GM12864 (cell line): ENCODE data around the gene NTRK3.

Experiments used
- DNase-seq: peaks from one replicate; pipeline ENCODE4 v3.0.0-alpha.2; 2011; ENCODE audit warnings: low read depth
- H3K4me3 ChIP-seq: 2 replicates; pipeline ENCODE4 v1.5.1; 2011; ENCODE audit warnings: mild to moderate bottlenecking, low read depth, low read length, control low read depth
- TF ChIP-seq, protein P1 (sequence below): IDR thresholded peaks from 2 replicates; pipeline ENCODE4 v1.5.1; 2011; ENCODE audit warnings: low read depth, mild to moderate bottlenecking, moderate library complexity, low read length, control low read depth, inconsistent platforms; ENCODE audit errors: missing control alignments

The NTRK3 gene

GRCh38 chr15:88233921-88234320 is 22.6 kb downstream of the NTRK3 start:
- TF ChIP-seq, protein P1, sequence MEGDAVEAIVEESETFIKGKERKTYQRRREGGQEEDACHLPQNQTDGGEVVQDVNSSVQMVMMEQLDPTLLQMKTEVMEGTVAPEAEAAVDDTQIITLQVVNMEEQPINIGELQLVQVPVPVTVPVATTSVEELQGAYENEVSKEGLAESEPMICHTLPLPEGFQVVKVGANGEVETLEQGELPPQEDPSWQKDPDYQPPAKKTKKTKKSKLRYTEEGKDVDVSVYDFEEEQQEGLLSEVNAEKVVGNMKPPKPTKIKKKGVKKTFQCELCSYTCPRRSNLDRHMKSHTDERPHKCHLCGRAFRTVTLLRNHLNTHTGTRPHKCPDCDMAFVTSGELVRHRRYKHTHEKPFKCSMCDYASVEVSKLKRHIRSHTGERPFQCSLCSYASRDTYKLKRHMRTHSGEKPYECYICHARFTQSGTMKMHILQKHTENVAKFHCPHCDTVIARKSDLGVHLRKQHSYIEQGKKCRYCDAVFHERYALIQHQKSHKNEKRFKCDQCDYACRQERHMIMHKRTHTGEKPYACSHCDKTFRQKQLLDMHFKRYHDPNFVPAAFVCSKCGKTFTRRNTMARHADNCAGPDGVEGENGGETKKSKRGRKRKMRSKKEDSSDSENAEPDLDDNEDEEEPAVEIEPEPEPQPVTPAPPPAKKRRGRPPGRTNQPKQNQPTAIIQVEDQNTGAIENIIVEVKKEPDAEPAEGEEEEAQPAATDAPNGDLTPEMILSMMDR: no peak
- no peak overlapping the region for H3K4me3 ChIP-seq
- DNase-seq: no peak

- TF ChIP-seq, protein P1: no peak
- no peak overlapping the region for H3K4me3 ChIP-seq
- DNase-seq: no peak
These were observed 23.8 kb downstream of the NTRK3 start for GRCh38 chr15:88232771-88233201.

DNA sequence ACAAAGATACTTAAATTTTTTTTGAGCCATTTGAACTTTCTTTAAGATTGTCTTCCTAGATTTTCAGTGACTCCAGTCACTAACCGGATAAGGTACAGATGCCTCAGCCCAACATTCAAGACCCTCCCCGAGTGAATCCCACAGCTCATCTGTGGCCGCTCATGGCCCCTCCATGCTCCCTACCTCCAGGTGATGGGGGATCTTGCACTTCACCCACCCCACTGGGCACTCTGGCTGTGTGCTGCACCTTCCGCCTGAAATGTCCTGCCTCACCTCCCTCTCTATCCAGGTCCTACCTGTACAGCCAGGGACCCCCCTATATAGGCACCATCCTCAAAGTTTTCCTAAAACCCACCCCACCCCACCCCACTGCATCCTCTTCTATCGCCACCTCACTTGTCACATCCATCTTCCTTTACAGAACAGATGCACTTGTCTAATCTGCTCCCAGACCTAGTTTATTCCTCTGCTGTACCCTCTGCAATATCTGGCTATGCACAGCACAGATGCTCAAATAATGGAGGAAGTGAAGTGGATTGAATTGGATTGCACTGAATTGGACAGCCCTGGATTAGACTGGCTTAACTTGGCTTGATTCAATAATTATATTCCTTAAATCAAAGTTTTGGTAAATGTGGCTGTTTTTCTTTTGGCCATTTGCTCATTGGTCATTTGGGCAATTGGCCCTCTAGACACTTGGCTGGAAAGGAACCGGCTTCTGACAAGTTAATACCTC is 24.5 kb downstream of the NTRK3 start:
- no peak for DNase-seq
- TF ChIP-seq, protein P1: no peak
- no peak overlapping the region for H3K4me3 ChIP-seq

DNA sequence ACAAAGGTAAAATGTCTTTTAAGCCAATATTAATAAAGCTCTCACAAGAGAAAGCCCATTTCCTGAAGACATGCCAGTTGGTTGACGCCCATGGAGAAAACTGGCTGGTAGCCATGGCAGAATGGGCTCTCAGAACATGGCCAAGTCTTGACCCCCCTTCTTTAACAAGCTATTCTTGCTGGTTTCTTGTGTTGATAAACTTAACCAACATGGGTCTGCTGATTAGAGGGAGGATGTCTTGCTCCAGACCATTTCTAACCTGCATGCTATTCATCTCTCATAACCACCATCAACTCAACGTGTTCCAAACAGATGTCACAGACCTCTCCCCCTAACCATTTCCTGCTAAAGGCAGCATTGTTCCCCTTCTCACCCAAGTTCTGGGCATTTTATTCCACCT is 25.7 kb downstream of the NTRK3 start:
- H3K4me3 ChIP-seq: no peak overlapping the region
- TF ChIP-seq, protein P1: no peak
- no peak for DNase-seq

GRCh38 chr15:88225461-88225860 is 31.1 kb downstream of the NTRK3 start:
- TF ChIP-seq, protein P1: no peak
- no peak for DNase-seq
- no peak overlapping the region for H3K4me3 ChIP-seq

DNA sequence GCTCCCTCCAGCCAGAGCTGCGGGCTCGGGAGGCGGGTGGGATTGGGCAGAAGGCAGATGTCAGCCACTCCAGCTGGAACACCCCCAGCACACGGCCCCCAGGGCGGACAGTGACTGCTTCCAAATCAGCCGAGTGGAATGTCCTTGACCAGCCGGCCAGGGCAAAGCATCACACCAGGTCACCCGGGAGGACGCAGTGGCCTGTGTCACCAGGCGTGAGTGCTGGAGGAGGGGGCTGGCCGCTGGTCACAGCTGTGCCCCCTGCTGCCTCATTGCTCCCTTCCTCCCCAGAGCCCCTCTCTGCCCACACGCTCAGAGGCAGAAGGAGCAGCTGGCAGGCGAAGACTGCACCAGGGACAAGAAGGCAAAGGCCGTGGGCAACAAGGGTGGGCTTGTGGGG is 33.5 kb downstream of the NTRK3 start:
- no peak overlapping the region for H3K4me3 ChIP-seq
- no peak for DNase-seq
- TF ChIP-seq, protein P1: no peak

DNA sequence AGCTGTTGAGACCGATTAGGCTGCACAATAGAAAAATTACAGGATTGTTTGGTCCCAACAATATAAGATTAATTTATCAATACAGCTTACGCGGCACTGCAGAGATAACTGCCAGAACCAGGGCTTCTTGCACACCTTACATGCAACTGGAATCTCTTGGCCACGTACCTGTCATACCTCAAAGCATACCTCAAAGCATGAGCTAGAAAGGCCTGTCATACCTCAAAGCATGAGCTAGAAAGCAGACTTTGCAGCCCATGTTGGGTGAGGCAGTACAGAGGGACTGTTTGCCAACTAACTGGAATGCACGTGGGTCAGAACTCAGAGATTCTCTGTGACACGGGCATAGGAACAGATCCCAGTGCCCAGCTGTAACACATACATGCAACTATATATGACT is 34.7 kb downstream of the NTRK3 start:
- H3K4me3 ChIP-seq: no peak overlapping the region
- DNase-seq: no peak
- TF ChIP-seq, protein P1: no peak
